ENCODE data around the gene NLGN4Y. TPM values are rescaled to one million over a fixed set of nuclear protein-coding genes. Genes with fewer than 3 reads are reported as not detected.

Gene NLGN4Y
- total RNA-seq, 1 experiment from 2014 or later: not detected

DNA sequence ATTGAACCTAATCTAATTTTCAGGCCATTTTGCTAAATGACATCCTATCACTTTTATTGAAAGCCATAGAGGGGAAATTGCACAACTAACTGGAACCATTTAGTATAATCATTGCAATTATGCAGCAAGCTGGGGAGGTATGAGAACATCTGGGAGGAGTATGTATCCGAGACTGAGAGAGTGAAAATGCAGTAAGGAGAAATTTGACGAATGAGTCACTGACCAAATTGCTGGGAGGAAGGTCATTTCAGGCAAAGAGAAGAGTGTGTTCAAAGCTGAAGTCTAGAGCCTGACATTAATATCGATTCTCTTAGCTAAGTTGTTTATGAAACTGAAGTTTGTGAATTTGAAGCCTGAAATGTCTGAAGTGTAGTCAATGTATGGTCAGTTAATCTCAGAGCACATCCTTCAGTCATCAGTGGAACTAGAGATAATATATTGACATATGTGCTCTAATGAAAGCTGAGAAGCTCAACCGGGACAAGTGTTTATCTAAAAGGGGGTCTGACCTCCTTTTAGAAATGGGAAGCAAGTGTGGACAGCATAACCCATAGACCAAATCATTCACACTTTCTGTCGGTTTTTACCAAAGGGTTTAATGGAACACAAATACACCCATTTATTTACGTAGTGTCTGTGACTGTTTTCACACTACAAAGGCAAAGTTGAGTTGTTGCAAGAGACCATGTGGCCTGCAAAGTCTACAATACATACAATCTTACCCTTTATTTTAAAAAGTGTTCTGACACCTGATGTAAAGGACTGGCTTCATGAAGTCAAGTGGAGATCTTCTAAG is 120.0 kb downstream of the NLGN4Y start:
- H3K36me3 Mint-ChIP-seq (ENCODE audit: insufficient read depth in 1 of 3, low read depth in 3 of 3): no peaks in the 10 kb centered on the region
- H3K9me3 Mint-ChIP-seq: no peaks in the 10 kb centered on the region
- Histone ChIP-seq H2BK120ac (ENCODE audit: low read depth, low read length, poor library complexity, severe bottlenecking) (no peak overlapping the region), H2BK5ac (ENCODE audit: insufficient read length, low read length) (no peak overlapping the region), H3K9ac (ENCODE audit: extremely low read depth, insufficient read length, low read length) (no peak overlapping the region), H3K56ac (ENCODE audit: insufficient read length, low read depth, low read length) (no peak overlapping the region), H2AK5ac (ENCODE audit: insufficient read length, low read length) (no peak overlapping the region), H3K27me3 (ENCODE audit: insufficient read depth, low read length) (no peaks in the 10 kb centered on the region), H4K5ac (ENCODE audit: insufficient read length, low read depth, low read length) (no peak overlapping the region), H4K91ac (ENCODE audit: insufficient read length, low read depth, low read length) (no peak overlapping the region), H3K4me2 (ENCODE audit: insufficient read depth, insufficient read length, low read length) (no peak overlapping the region), H2BK12ac (ENCODE audit: insufficient read length, low read depth, low read length) (no peak overlapping the region), H3K23ac (ENCODE audit: insufficient read length, low read depth, low read length) (no peak overlapping the region), H3K18ac (ENCODE audit: insufficient read length, low read depth, low read length) (no peak overlapping the region), H2BK15ac (ENCODE audit: low read depth, low read length) (no peak overlapping the region), H3K23me2 (ENCODE audit: insufficient read length, low read depth, low read length, poor library complexity, severe bottlenecking) (no peaks in the 10 kb centered on the region), H3K9me3 (ENCODE audit: control insufficient read depth, low read depth, low read length) (no peaks in the 10 kb centered on the region), H3K14ac (ENCODE audit: insufficient read depth, low read length) (no peak overlapping the region), H3K79me1 (ENCODE audit: insufficient read depth, low read depth, low read length, poor library complexity, severe bottlenecking) (no peaks in the 10 kb centered on the region), H3K4me1 (ENCODE audit: insufficient read depth, low read length) (no peaks in the 10 kb centered on the region), H4K20me1 (ENCODE audit: control insufficient read depth, insufficient read depth, insufficient read length) (no peaks in the 10 kb centered on the region), H3K79me2 (ENCODE audit: insufficient read depth, low read length) (no peaks in the 10 kb centered on the region), H2BK20ac (ENCODE audit: low read depth, low read length, poor library complexity, severe bottlenecking) (no peak overlapping the region), H3K4ac (ENCODE audit: low read depth, low read length) (no peak overlapping the region), H2AFZ (ENCODE audit: low read length) (no peak overlapping the region), H4K8ac (replicated peaks; ENCODE audit: insufficient read length, low read depth, low read length) (no peak overlapping the region), H3T11ph (ENCODE audit: low read length) (no peak overlapping the region), H3K27ac (ENCODE audit: insufficient read length, low read depth, low read length) (no peak overlapping the region)
- WGBS (ENCODE audit: extremely low coverage, insufficient read length, low lambda C conversion rate): no CpG with 5 or more reads among the region's 6 CpGs
- H3K27me3 Mint-ChIP-seq (ENCODE audit: low read depth): no peaks in the 10 kb centered on the region
- no peak overlapping the region for H3K27ac Mint-ChIP-seq
- H3K4me1 Mint-ChIP-seq: no peaks in the 10 kb centered on the region
- no peak for TF ChIP-seq CTCF (conservative IDR thresholded peaks at IDR 0.05)
- no peak for DNase-seq
- no peak overlapping the region for H3K4me3 Mint-ChIP-seq

Measured in H9 (cell line).